ENCODE measurements around the gene C10orf143. TPM values are rescaled to one million over a fixed set of nuclear protein-coding genes. Genes with fewer than 3 reads are reported as not detected.

The C10orf143 gene
- total RNA-seq, 4 donors from 2014 or later, result 1.5 to 8.6 (median 3.7) TPM

DNA sequence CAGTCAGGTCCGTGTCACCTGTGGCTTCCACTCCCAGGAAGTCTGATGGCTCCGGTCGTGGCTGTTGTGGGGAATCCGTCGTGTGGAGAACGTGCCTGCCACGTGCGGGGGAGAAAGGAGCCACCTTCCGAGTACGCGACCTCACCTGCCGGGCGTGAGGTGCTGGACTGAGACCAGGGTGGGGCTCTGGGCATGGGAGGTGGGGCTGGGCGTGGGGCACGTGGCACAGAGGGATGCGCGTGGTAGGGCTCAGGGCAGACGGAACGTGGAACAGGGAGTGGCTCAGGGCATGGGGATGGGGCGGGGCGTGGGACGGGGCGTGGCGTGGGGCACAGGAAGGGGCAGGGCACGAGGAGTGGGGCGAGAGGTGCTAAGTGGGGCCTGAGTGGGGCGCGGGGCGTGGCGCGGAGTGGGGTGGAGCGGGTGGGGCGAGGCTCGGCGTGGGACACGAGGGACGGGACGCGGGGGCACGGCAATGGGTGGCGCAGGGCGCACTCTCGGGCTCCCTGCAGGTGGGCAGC, 64.8 kb downstream of the C10orf143 start:
- Histone ChIP-seq H3K4me3 (no peak overlapping the region), H3K27ac (no peak overlapping the region), H3K9me3 (peaks cover 0 to 6% (median 0%) of the 10 kb centered on the region in 4 donors), H3K4me1 (no peaks in the 10 kb centered on the region), H3K27me3 (no peaks in the 10 kb centered on the region), H3K36me3 (no peaks in the 10 kb centered on the region)
- TF ChIP-seq POLR2A (IDR thresholded peaks at IDR 0.05) (no peak), EP300 (IDR thresholded peaks at IDR 0.05) (no peak)
- TF ChIP-seq, protein P1, sequence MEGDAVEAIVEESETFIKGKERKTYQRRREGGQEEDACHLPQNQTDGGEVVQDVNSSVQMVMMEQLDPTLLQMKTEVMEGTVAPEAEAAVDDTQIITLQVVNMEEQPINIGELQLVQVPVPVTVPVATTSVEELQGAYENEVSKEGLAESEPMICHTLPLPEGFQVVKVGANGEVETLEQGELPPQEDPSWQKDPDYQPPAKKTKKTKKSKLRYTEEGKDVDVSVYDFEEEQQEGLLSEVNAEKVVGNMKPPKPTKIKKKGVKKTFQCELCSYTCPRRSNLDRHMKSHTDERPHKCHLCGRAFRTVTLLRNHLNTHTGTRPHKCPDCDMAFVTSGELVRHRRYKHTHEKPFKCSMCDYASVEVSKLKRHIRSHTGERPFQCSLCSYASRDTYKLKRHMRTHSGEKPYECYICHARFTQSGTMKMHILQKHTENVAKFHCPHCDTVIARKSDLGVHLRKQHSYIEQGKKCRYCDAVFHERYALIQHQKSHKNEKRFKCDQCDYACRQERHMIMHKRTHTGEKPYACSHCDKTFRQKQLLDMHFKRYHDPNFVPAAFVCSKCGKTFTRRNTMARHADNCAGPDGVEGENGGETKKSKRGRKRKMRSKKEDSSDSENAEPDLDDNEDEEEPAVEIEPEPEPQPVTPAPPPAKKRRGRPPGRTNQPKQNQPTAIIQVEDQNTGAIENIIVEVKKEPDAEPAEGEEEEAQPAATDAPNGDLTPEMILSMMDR (IDR thresholded peaks at IDR 0.05), result no peak
- DNase-seq (ENCODE audit: low spot score in 2 of 2), result no peak
- 89 to 90% methylated on average over 42 to 43 of the region's 43 CpGs for WGBS, 2 donors

DNA sequence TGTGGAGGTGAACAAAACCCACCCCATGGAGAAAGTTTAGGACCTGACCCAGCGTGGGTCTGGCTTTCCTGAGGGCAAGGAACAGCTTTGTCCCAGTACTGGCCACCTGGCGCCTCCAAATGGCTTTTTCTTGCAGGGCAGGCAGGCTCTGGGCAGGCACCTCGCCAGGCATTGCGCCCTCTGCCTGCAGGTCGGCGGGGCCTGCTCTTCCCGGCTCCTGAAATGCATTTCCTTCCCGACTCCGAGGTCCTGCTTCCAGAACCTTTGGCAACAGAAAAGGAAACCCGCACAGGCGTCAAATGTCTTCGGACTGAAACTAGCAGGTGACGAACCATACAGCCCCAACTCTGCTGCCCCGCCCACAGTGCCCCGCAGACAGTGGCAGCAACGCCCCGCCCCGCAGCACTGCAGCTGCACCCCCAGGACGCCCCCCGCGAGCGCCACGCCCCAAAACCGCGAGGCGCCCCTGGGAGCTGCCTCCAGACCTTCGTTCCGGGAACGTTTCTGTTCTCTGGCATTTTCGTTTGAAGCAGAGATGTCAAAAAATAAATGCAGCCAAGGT, 65.5 kb downstream of the C10orf143 start:
- DNase-seq (ENCODE audit: low spot score in 2 of 2), result no peak
- WGBS, 2 donors, result 47 to 72% methylated on average over 26 to 30 of the region's 30 CpGs
- H3K4me1 ChIP-seq, result no peaks in the 10 kb centered on the region

DNA sequence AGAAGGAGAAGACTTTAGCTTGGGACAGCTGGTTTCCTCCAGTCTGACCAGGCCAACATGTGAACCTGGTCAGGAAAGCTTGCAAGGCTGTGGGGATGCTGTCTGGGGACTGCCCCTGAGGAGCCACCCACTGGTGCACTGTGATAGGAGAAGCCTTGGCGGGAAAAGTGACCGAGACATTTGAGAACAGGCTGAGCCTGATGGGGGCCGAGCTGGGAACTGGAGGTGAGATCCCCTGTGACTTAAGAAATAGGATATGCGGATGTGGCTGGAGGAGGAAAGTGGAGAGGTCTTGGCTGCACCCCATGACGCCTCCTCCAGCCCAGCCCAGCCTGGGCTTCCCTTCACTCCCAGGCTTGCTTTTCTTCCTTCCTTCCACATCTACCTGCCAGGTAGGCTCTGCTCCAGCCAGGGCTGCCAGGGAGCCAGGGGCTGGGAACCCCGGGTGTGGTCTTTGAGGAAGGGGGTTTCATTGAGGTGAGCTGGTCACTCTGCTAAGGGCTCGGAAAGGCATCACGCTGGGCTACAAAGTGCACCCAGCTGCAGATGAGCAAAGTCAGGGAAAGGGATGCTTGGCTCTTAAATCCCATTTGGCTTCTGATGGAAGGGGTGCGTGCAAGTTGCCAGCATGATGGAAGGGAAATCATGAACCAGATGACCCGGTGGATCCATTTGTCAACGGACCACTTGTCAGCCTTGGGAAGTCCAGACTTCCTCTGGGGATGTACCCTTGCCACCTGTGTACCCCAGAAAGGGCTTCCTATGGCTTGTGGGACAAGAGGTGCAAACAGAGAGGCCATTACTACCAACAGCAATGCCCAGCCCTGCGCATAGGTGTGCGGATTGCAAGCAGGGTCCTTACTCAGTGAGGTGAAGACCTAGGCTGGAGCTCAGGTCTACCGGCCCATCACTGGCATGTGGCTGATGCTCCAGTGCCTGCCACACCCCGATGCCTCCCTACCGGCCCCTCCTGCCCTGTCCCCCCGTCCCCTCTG, 66.3 kb downstream of the C10orf143 start:
- H3K9me3 ChIP-seq, result peaks cover 0 to 6% (median 0%) of the 10 kb centered on the region in 4 donors
- H3K27me3 ChIP-seq, result no peaks in the 10 kb centered on the region
- no peak for DNase-seq (ENCODE audit: low spot score in 2 of 2)
- H3K27ac ChIP-seq, result no peak overlapping the region
- no peaks in the 10 kb centered on the region for H3K4me1 ChIP-seq
- no peaks in the 10 kb centered on the region for H3K36me3 ChIP-seq
- 81 to 82% methylated on average over 13 to 17 of the region's 17 CpGs for WGBS, 2 donors
- TF ChIP-seq, protein P1 (IDR thresholded peaks at IDR 0.05), result no peak
- no peak for TF ChIP-seq POLR2A (IDR thresholded peaks at IDR 0.05)
- TF ChIP-seq EP300 (IDR thresholded peaks at IDR 0.05), result no peak
- H3K4me3 ChIP-seq, result no peak overlapping the region

More for the DNA sequence above, 65.5 kb downstream of the C10orf143 start:
- Histone ChIP-seq H3K27ac (no peak overlapping the region), H3K27me3 (no peaks in the 10 kb centered on the region), H3K36me3 (no peaks in the 10 kb centered on the region), H3K4me3 (no peak overlapping the region), H3K9me3 (peaks cover 0 to 6% (median 0%) of the 10 kb centered on the region in 4 donors)
- TF ChIP-seq EP300 (IDR thresholded peaks at IDR 0.05) (no peak), POLR2A (IDR thresholded peaks at IDR 0.05) (no peak)
- TF ChIP-seq, protein P1 (IDR thresholded peaks at IDR 0.05), result no peak

DNA sequence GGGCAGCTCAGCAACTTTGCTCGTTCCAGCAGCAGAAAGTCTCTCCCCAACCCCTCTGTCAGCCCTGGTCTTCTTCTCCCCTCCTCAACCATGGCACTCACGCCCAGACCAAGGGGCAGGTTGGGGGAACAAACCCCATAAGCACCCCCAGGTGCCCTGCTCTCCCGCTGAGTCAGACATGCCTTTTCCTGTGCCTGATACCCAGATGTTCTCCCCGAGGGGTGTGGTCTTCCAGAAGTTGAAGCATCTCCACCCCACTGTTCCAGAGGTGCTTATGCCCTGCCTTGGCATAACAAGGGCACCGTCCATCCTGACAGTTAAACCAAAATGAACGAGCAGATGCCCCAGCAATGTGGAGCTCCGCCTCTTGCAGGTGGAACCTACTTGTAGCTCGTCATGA, 67.1 kb downstream of the C10orf143 start:
- Histone ChIP-seq H3K36me3 (no peaks in the 10 kb centered on the region), H3K4me3 (no peak overlapping the region), H3K27ac (no peak overlapping the region), H3K27me3 (no peaks in the 10 kb centered on the region), H3K4me1 (no peaks in the 10 kb centered on the region), H3K9me3 (peaks cover 0 to 6% (median 0%) of the 10 kb centered on the region in 4 donors)
- no peak for DNase-seq (ENCODE audit: low spot score in 2 of 2)
- TF ChIP-seq EP300 (IDR thresholded peaks at IDR 0.05), result no peak
- TF ChIP-seq POLR2A (IDR thresholded peaks at IDR 0.05), result no peak
- TF ChIP-seq, protein P1 (IDR thresholded peaks at IDR 0.05), result no peak
- 74 to 82% methylated on average over 8 of the region's 8 CpGs for WGBS, 2 donors

All from tibial nerve (tissue), 4 donors.